Breast epithelium (tissue), 4 donors: ENCODE results near the gene HSD17B10. TPM values are rescaled to one million over a fixed set of nuclear protein-coding genes. Genes with fewer than 3 reads are reported as not detected.

ENCODE experiments used
- DNase-seq, 2 donors: peaks; one replicate each; pipeline ENCODE4 v3.0.0-alpha.2; 2019; ENCODE audit warnings: low spot score in 2 of 2
- H3K27ac ChIP-seq, 2 donors: fragments of 200-600 bp; sonication (generic) in 1 of 2; one replicate each; pipeline ENCODE4 v1.5.1; 2016 to 2019; ENCODE audit warnings: mild to moderate bottlenecking in 1 of 2
- H3K27me3 ChIP-seq, 2 donors: fragments of 200-600 bp; sonication (generic) in 1 of 2; one replicate each; pipeline versions ENCODE4 v1.5.1 to v1.6.0; 2017 to 2019; ENCODE audit warnings: control low read depth in 1 of 2, mild to moderate bottlenecking in 1 of 2
- H3K36me3 ChIP-seq: fragments of 200-600 bp; one replicate; pipeline ENCODE4 v1.5.1; 2019
- H3K4me1 ChIP-seq, 2 donors: fragments of 200-600 bp; sonication (generic); one replicate each; pipeline ENCODE4 v1.5.1; 2016 to 2019; ENCODE audit warnings: control low read depth in 1 of 2
- H3K4me3 ChIP-seq, 3 donors: fragments of 200-600 bp; sonication (generic); 1 replicate in 2 of 3; 2 replicates in 1 of 3; pipeline ENCODE4 v1.5.1; 2016 to 2019; ENCODE audit warnings: mild to moderate bottlenecking in 3 of 3, moderate library complexity in 2 of 3
- H3K9me3 ChIP-seq, 2 donors: fragments of 200-600 bp; sonication (generic) in 1 of 2; one replicate each; pipeline ENCODE4 v1.5.1; 2016 to 2019; ENCODE audit warnings: control low read depth in 1 of 2
- CTCF ChIP-seq, 3 donors: fragments of 450-650 bp; IDR thresholded peaks; one replicate each; pipeline ENCODE4 v1.5.1; 2016 to 2017; ENCODE audit warnings: antibody characterized with exemption in 3 of 3, mild to moderate bottlenecking in 3 of 3, moderate library complexity in 3 of 3
- POLR2A ChIP-seq: fragments of 450-650 bp; IDR thresholded peaks from one replicate; pipeline ENCODE4 v1.6.1; 2016; ENCODE audit warnings: antibody characterized with exemption, mild to moderate bottlenecking, moderate library complexity
- POLR2AphosphoS5 ChIP-seq, 3 donors: sonication (generic); formaldehyde crosslinking; IDR thresholded peaks; one replicate each; pipeline ENCODE4 v1.6.1; 2017; ENCODE audit warnings: antibody characterized with exemption in 3 of 3
- intact Hi-C: fragments of 100-400 bp; cut with DNase I; formaldehyde crosslinking; loops from one replicate; pipeline ENCODE4 v1.15.1; 2023; ENCODE audit warnings: low total_unique reads
- total RNA-seq, 3 donors: library from RNA; depleted of rRNA; stranded (reverse); fragments of >200 nt; gene quantifications; one replicate each; pipeline ENCODE4 v1.1.0, GENCODE V29; 2016

The HSD17B10 gene
- total RNA-seq, 3 donors from 2014 or later: 64.8 to 77.7 (median 68.8) TPM

- H3K27me3 ChIP-seq: peaks cover 0 to 45% of the 10 kb centered on the region in 2 donors
- intact Hi-C loops: no loop called here
- no peak for DNase-seq
- H3K4me3 ChIP-seq: no peak overlapping the region
- no peaks in the 10 kb centered on the region for H3K4me1 ChIP-seq
- H3K9me3 ChIP-seq: no peaks in the 10 kb centered on the region
- no peak overlapping the region for H3K27ac ChIP-seq
- no peak for TF ChIP-seq CTCF (IDR thresholded peaks at IDR 0.05)
- TF ChIP-seq POLR2A: no peak
- no peak for TF ChIP-seq POLR2AphosphoS5 (IDR thresholded peaks at IDR 0.05)
- H3K36me3 ChIP-seq: no peaks in the 10 kb centered on the region
Measured at GRCh38 chrX:53452812-53453211, 18.6 kb upstream of the HSD17B10 start.

GRCh38 chrX:53449632-53450031 lies 15.5 kb upstream of the HSD17B10 start:
- TF ChIP-seq POLR2AphosphoS5 (IDR thresholded peaks at IDR 0.05): no peak
- TF ChIP-seq CTCF (IDR thresholded peaks at IDR 0.05): no peak
- TF ChIP-seq POLR2A: no peak

GRCh38 chrX:53447441-53447840 lies 13.3 kb upstream of the HSD17B10 start:
- TF ChIP-seq CTCF (IDR thresholded peaks at IDR 0.05) (no peak), POLR2A (no peak), POLR2AphosphoS5 (IDR thresholded peaks at IDR 0.05) (no peak)
- DNase-seq: no peak
- Histone ChIP-seq H3K4me1 (no peaks in the 10 kb centered on the region), H3K9me3 (no peaks in the 10 kb centered on the region), H3K27ac (no peak overlapping the region), H3K27me3 (peaks cover 0 to 32% of the 10 kb centered on the region in 2 donors), H3K4me3 (no peak overlapping the region), H3K36me3 (no peaks in the 10 kb centered on the region)
- intact Hi-C loops: no loop called here

More at GRCh38 chrX:53449632-53450031, 15.5 kb upstream of the HSD17B10 start:
- no peaks in the 10 kb centered on the region for H3K4me1 ChIP-seq
- no peak overlapping the region for H3K27ac ChIP-seq
- no peaks in the 10 kb centered on the region for H3K36me3 ChIP-seq
- H3K9me3 ChIP-seq: no peaks in the 10 kb centered on the region
- no peak for DNase-seq
- H3K4me3 ChIP-seq: no peak overlapping the region
- H3K27me3 ChIP-seq: peaks cover 0 to 41% of the 10 kb centered on the region in 2 donors
- intact Hi-C loops: no loop called here

- no peak overlapping the region for H3K27ac ChIP-seq
- H3K4me1 ChIP-seq: peaks cover 0 to 6% of the 10 kb centered on the region in 2 donors
- no peak for TF ChIP-seq POLR2AphosphoS5 (IDR thresholded peaks at IDR 0.05)
- TF ChIP-seq CTCF (IDR thresholded peaks at IDR 0.05): no peak
- no peak for TF ChIP-seq POLR2A
- H3K27me3 ChIP-seq: peaks cover 0 to 42% of the 10 kb centered on the region in 2 donors
- no peaks in the 10 kb centered on the region for H3K9me3 ChIP-seq
- no peak for DNase-seq
- intact Hi-C loops: no loop called here
- no peak overlapping the region for H3K4me3 ChIP-seq
- H3K36me3 ChIP-seq: no peaks in the 10 kb centered on the region
Measured at GRCh38 chrX:53445977-53446376, 11.8 kb upstream of the HSD17B10 start.

- H3K27ac ChIP-seq: peak overlapping the region in 1 of 2 donors; percentile 38
- TF ChIP-seq POLR2A (no peak), POLR2AphosphoS5 (IDR thresholded peaks at IDR 0.05) (no peak), CTCF (IDR thresholded peaks at IDR 0.05) (no peak)
- H3K4me3 ChIP-seq: peak overlapping the region in 1 of 3 donors; percentile 59
- intact Hi-C loops: no loop called here
- H3K4me1 ChIP-seq: peaks cover 0 to 6% of the 10 kb centered on the region in 2 donors
- H3K27me3 ChIP-seq: peaks cover 0 to 58% of the 10 kb centered on the region in 2 donors
- no peak for DNase-seq
- no peaks in the 10 kb centered on the region for H3K9me3 ChIP-seq
- H3K36me3 ChIP-seq: no peaks in the 10 kb centered on the region
Measured at GRCh38 chrX:53442322-53442631, 8.1 kb upstream of the HSD17B10 start.
